GM12801 (cell line): ENCODE measurements around the gene FZD4.

Source experiments
- TF ChIP-seq, protein P1 (sequence below): IDR thresholded peaks from one replicate; pipeline ENCODE4 v1.5.1; 2011; ENCODE audit warnings: control low read depth; ENCODE audit not compliant: insufficient read length; ENCODE audit errors: extremely low read depth

FZD4 gene

GRCh38 chr11:86918496-86918895 lies 36.7 kb downstream of the FZD4 start:
- TF ChIP-seq, protein P1, sequence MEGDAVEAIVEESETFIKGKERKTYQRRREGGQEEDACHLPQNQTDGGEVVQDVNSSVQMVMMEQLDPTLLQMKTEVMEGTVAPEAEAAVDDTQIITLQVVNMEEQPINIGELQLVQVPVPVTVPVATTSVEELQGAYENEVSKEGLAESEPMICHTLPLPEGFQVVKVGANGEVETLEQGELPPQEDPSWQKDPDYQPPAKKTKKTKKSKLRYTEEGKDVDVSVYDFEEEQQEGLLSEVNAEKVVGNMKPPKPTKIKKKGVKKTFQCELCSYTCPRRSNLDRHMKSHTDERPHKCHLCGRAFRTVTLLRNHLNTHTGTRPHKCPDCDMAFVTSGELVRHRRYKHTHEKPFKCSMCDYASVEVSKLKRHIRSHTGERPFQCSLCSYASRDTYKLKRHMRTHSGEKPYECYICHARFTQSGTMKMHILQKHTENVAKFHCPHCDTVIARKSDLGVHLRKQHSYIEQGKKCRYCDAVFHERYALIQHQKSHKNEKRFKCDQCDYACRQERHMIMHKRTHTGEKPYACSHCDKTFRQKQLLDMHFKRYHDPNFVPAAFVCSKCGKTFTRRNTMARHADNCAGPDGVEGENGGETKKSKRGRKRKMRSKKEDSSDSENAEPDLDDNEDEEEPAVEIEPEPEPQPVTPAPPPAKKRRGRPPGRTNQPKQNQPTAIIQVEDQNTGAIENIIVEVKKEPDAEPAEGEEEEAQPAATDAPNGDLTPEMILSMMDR, result no peak

- TF ChIP-seq, protein P1, result no peak
Measured at GRCh38 chr11:86917589-86917988, 37.6 kb downstream of the FZD4 start.

DNA sequence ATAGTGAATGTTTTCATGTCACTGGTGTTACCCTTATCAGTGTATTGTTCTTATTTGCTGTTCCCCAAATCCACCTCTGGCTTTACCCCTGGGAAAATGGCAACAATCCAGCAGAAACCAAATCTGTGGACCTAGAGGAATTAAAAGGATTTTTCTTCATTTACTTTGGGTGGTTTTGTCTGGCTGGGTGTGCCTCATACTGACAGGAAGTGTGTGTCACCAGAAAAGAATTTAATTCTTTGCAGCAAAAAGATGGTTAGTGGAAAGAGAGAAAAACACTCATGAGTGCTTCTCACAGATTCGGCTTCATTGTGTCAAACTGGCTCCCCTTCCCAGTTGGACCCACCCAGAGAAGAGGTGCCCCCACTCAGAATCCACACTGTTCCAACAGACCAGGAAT lies 38.9 kb downstream of the FZD4 start:
- TF ChIP-seq, protein P1, result no peak

DNA sequence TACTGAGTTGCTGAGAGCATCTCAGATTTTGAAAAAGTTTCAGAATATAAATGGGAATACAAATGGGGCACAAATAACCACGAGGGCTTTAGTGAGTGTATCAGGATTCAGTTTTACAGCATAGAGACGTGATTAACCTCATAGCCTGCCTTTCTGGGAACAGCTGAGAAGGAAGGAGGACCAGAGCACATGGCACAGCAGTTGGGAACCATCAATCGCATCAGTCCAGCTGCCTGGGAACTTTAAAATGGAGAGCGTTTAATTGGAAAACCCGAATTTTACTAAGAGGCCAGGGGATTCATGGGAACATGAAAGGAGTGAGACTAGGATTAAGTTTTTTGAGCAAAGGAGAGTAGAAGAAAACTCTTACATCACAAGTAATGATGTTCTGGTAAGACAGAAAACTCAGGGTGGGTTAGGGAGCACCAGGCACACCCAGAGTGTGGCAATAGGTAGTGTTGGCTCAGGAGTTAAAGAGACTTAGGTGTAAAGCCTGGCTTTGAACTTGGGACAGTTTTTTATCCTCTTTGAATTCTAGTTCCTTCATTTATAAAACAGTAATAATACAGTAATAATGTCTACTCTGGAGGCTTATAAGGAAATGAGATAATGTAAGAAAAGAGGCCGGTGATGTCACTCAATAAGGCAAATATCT lies 40.2 kb downstream of the FZD4 start:
- TF ChIP-seq, protein P1, result no peak

DNA sequence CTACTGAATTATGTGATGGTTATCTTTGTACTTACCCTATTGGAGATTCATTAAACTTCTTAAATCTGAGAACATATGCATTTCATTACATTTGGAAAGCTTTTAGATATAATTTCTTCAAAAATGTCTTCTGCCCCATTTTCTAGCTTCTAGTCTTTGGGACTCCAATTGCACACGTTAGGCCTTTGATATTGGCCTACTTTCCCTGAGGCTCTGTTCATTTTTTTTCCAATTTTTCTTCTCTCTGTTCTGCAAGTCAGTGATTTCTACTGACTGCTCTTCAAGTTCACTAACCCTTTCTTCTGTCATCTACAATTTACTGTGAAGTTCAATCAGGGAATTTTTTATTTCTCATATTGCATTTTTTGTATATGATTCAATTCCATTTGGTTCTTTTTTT lies 43.0 kb downstream of the FZD4 start:
- TF ChIP-seq, protein P1, result no peak

GRCh38 chr11:86910592-86910991 lies 44.6 kb downstream of the FZD4 start:
- TF ChIP-seq, protein P1, result no peak

DNA sequence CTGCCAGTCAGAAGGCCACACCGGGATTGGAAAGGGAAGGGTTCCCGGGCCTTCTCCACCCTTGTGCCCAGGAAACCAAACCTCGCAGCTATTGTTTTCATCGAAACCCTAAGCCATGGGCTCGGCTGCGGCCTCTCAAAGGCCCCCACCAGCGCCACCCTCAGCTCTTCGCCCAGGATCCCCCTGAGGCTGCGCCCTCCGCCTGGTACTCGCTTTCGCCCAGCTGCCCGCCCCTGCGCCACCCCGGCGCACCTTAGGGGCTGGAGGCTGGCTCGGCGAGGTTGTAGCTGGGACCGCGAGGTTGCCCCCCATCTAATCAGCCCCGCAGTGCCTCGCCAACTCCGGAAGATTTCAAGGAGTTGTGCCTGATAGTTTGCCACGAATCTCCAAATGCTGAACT lies 49.0 kb downstream of the FZD4 start:
- TF ChIP-seq, protein P1, result no peak

GRCh38 chr11:86905252-86905651 lies 49.9 kb downstream of the FZD4 start:
- TF ChIP-seq, protein P1, result no peak
